Motor neuron (in vitro differentiated cells): ENCODE measurements around the gene CCDC27. TPM values are rescaled to one million over a fixed set of nuclear protein-coding genes. Genes with fewer than 3 reads are reported as not detected.

Experiments
- ATAC-seq, 8 experiments: fragments of 200-7000 bp; cut with Tn5 transposase; replicated peaks in 6 of 8; 2 replicates each; pipeline ENCODE4 v1.8.0; 2021; ENCODE audit warnings: mild to moderate bottlenecking in 8 of 8, moderate library complexity in 8 of 8
- H3K27ac ChIP-seq, 2 donors: fragments of 250-450 bp; sonication (Bioruptor Pico); 2 replicates each; pipeline ENCODE4 v1.9.0; 2021; ENCODE audit warnings: antibody characterized with exemption in 2 of 2, mild to moderate bottlenecking in 2 of 2, moderate library complexity in 1 of 2
- H3K4me1 ChIP-seq, 2 donors: fragments of 250-450 bp; sonication (Bioruptor Pico); replicated peaks in 1 of 2; 2 replicates each; pipeline ENCODE4 v1.6.1; 2021; ENCODE audit warnings: antibody characterized with exemption in 2 of 2, mild to moderate bottlenecking in 2 of 2, moderate library complexity in 1 of 2
- H3K4me3 ChIP-seq, 5 donors: fragments of 250-450 bp; sonication (Bioruptor Pico); 2 replicates each; pipeline ENCODE4 v1.9.0; 2021; ENCODE audit warnings: antibody characterized with exemption in 5 of 5, mild to moderate bottlenecking in 5 of 5, moderate library complexity in 4 of 5
- WGBS, 10 experiments: fragments of 450-650 bp; shearing (Covaris generic); methylation state at CpG; one replicate each; pipeline ENCODE4 v1.0.0; 2022; 5-methylcytosine and 5-hydroxymethylcytosine counted together
- in situ Hi-C, 9 experiments: fragments of 400-800 bp; cut with MboI; loops; one replicate each; pipeline ENCODE4 v1.15.0; 2021; ENCODE audit warnings: low sequenced_read_pairs in 9 of 9, low pct_unique_long_range_greater_than_20kb in 2 of 9; ENCODE audit not compliant: unreplicated experiment in 9 of 9
- total RNA-seq, 8 experiments: library from RNA; unstranded; fragments of 300-600 nt; gene quantifications; 2 replicates each; pipeline versions ENCODE4 v1.2.3 to v1.2.4, GENCODE V29; 2022

The CCDC27 gene
- total RNA-seq, 8 experiments from 2014 or later, result 0.11 to 1.2 (median 0.25) TPM; not detected in 1

GRCh38 chr1:3733883-3734589 is 18.2 kb upstream of the CCDC27 start:
- no peak overlapping the region for H3K4me3 ChIP-seq
- peaks cover 17 to 27% of the 10 kb centered on the region in 2 donors for H3K4me1 ChIP-seq
- ATAC-seq, result no peak
- in situ Hi-C loops, result no loop called here
- H3K27ac ChIP-seq, result no peak overlapping the region
- 61 to 86% (median 75%) methylated on average over 1 to 15 of the region's 17 CpGs; no CpG with 5 or more reads in 4 of the 10 experiments for WGBS, 10 experiments

DNA sequence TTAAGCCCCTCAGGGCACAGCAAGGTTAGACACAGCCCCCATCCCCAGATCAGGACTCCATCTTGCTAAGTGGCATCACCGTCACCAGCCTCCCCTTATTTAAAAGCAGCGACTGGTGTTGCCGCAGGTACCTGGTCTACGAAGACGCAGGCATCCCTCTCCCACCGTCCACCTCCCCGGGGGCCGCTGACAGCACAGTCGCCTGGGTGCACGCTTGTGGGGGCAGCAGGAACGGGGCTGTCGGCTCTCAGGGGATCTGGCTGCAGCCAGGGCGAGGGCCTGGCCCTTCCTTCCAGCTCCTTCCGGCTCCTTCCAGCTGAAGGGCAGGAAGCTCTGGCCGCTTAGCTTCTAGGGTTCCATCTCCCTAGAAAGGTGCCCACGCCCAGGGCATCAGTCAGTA is 17.6 kb upstream of the CCDC27 start:
- Histone ChIP-seq H3K4me3 (no peak overlapping the region), H3K4me1 (peaks cover 17 to 27% of the 10 kb centered on the region in 2 donors), H3K27ac (no peak overlapping the region)
- in situ Hi-C loops, result no loop called here
- no peak for ATAC-seq
- WGBS, 10 experiments, result 87 to 96% (median 92%) methylated on average over 4 to 12 of the region's 16 CpGs; no CpG with 5 or more reads in 6 of the 10 experiments

DNA sequence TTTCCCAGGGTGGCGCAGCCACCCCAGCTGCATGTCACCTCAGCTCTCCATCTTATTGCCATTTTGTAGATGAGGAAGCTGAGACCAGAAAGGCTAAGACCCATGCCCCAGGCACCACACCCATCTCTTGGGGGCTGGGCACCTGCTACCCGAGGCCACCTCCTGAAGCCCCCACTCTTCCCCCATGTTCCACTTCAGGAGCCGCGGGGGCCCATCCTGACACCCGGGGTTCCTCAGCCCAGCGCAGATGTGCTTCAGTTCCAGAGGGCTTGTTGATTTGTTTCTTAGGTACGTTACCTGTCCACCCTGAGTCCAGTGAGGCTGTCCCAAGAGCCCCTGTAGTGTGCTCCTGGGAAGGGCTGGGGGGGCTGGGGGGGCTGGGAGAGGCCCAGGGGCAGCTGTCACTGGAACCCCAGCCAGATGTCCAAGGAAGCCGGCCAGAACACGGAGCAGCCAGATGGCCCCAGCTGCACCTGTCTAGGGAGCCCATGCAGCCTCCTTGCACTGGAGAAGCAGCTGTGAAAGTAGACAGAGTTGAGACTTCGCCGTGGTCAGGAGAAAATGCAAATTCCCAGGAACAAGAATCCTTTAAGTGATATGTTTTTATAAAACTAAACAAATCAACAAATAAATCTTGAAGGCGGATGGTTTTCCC is 17.1 kb upstream of the CCDC27 start:
- no peak overlapping the region for H3K4me3 ChIP-seq
- WGBS, 10 experiments, result 39 to 100% (median 96%) methylated on average over 2 to 7 of the region's 12 CpGs; no CpG with 5 or more reads in 4 of the 10 experiments
- no peak for ATAC-seq
- in situ Hi-C loops, result no loop called here
- no peak overlapping the region for H3K27ac ChIP-seq
- peaks cover 17 to 27% of the 10 kb centered on the region in 2 donors for H3K4me1 ChIP-seq

- no peak for ATAC-seq
- Histone ChIP-seq H3K27ac (no peak overlapping the region), H3K4me1 (peaks cover 17 to 27% of the 10 kb centered on the region in 2 donors), H3K4me3 (no peak overlapping the region)
- in situ Hi-C loops, result no loop called here
- WGBS, 10 experiments, result 70 to 100% (median 87%) methylated on average over 1 to 13 of the region's 13 CpGs; no CpG with 5 or more reads in 1 of the 10 experiments
These were observed 16.6 kb upstream of the CCDC27 start for GRCh38 chr1:3735688-3736087.

- in situ Hi-C loops, result no loop called here
- Histone ChIP-seq H3K4me3 (no peak overlapping the region), H3K4me1 (peaks cover 17 to 26% of the 10 kb centered on the region in 2 donors), H3K27ac (no peak overlapping the region)
- no peak for ATAC-seq
- 20 to 98% (median 91%) methylated on average over 1 to 11 of the region's 13 CpGs; no CpG with 5 or more reads in 5 of the 10 experiments for WGBS, 10 experiments
These were observed 16.1 kb upstream of the CCDC27 start for GRCh38 chr1:3736131-3736561.

GRCh38 chr1:3736708-3737107 is 15.5 kb upstream of the CCDC27 start:
- peaks cover 13 to 20% of the 10 kb centered on the region in 2 donors for H3K4me1 ChIP-seq
- H3K4me3 ChIP-seq, result no peak overlapping the region
- 87 to 100% (median 93%) methylated on average over 1 to 9 of the region's 14 CpGs; no CpG with 5 or more reads in 2 of the 10 experiments for WGBS, 10 experiments
- no peak for ATAC-seq
- in situ Hi-C loops, result no loop called here
- no peak overlapping the region for H3K27ac ChIP-seq

- H3K4me1 ChIP-seq, result no peaks in the 10 kb centered on the region
- no peak overlapping the region for H3K4me3 ChIP-seq
- 80 to 100% (median 100%) methylated on average over 1 to 5 of the region's 12 CpGs; no CpG with 5 or more reads in 5 of the 10 experiments for WGBS, 10 experiments
- no peak overlapping the region for H3K27ac ChIP-seq
- ATAC-seq, result no peak
- in situ Hi-C loops, result no loop called here
These were observed 13.3 kb upstream of the CCDC27 start for GRCh38 chr1:3738943-3739342.

DNA sequence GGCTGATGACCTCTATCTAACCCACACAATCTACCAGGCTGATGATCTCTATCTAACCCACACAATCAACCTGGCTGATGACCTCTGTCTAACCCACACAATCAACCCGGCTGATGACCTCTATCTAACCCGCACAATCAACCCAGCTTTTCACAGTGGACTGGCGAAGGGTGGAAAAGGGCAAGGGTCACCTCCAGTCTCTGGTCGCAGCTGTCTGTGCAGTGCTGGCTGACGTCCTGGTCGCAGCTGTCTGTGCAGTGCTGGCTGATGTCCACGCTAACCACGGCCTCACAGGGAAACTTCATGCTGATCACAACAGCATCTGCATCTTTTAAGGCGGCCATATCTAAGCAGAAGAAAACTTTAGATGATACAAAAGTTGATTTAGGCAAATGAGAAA is 12.2 kb upstream of the CCDC27 start:
- WGBS, 10 experiments, result 60 to 100% (median 96%) methylated on average over 1 to 6 of the region's 9 CpGs; no CpG with 5 or more reads in 2 of the 10 experiments
- Histone ChIP-seq H3K27ac (no peak overlapping the region), H3K4me3 (no peak overlapping the region), H3K4me1 (peaks cover 3 to 7% of the 10 kb centered on the region in 2 donors)
- no peak for ATAC-seq
- in situ Hi-C loops, result no loop called here

DNA sequence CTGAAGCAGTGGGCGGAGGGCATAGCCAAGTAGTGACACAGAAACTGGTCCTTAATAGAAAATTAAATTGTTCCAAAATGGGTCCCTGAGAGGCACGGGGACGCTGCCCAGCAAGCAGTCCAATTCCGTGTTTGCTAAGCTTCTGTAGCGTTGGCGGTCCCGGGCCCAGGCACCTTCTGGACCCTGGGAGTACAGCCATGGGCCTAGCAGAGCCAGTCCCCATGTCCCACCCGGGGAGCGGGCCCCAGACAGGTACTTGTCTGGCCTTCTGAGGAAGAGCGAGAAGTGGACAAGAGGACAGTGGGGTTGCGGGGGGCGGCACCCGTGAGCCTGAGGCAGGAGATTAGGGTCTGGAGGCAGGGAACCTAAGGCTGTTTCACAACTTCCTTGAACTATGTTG is 11.5 kb upstream of the CCDC27 start:
- Histone ChIP-seq H3K4me1 (peaks cover 10 to 14% of the 10 kb centered on the region in 2 donors), H3K4me3 (no peak overlapping the region), H3K27ac (no peak overlapping the region)
- in situ Hi-C loops, result no loop called here
- no peak for ATAC-seq
- 97 to 100% (median 100%) methylated on average over 1 to 11 of the region's 13 CpGs; no CpG with 5 or more reads in 2 of the 10 experiments for WGBS, 10 experiments

DNA sequence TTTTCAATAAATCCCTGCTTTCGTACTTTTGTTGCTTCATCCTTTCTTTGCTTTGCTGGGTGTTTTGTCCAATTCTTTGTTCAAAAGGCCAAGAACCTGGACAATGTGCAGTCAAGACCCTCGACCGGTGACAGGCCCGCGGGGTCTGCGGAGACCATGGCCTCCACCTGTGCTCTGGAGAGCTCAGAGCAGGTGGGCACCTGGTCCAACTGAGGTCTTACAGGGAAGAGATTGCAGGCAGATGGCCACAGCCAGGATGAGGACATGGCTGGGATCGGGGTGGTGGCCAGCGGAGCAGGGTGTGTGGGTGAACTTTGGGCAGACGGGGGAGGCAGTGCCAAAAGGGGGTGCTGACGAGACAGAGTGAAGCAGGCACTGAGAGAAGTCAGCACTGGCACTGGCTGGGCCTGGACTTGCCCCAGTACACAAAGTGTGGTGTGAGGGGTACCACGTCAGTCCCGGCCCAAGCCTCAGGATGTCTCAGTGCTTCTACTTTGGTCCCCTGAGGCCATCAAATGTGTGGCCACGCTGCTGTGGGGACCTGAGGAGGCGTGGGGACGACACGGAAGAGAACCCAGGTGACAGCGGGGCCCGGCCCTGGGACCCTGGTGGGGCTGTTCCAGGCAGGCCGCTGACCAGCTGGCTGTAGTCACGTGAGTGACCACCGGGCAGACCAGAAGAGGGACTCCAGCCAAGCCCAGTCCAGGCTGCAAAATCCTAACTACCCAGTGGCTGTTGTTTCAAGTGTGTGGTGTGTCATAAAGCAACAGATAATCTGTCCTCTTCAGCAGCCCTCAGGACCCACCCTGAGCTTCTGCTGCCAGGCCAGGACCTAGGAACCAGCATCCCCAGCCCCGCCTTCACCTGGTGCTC is 10.4 kb upstream of the CCDC27 start:
- ATAC-seq, result no peak
- peaks cover 17 to 20% of the 10 kb centered on the region in 2 donors for H3K4me1 ChIP-seq
- in situ Hi-C loops, result no loop called here
- WGBS, 10 experiments, result 93 to 100% (median 97%) methylated on average over 1 to 10 of the region's 22 CpGs; no CpG with 5 or more reads in 5 of the 10 experiments
- no peak overlapping the region for H3K4me3 ChIP-seq
- H3K27ac ChIP-seq, result no peak overlapping the region

GRCh38 chr1:3742439-3743298 is 9.6 kb upstream of the CCDC27 start:
- ATAC-seq, result no peak
- in situ Hi-C loops, result no loop called here

GRCh38 chr1:3743421-3743820 is 8.8 kb upstream of the CCDC27 start:
- Histone ChIP-seq H3K4me1 (peaks cover 22 to 25% of the 10 kb centered on the region in 2 donors), H3K27ac (no peak overlapping the region), H3K4me3 (no peak overlapping the region)
- in situ Hi-C loops, result no loop called here
- peak in 2 of 8 experiments; percentile 46 to 47 for ATAC-seq
- WGBS, 10 experiments, result 10 to 100% (median 51%) methylated on average over 2 to 4 of the region's 4 CpGs; no CpG with 5 or more reads in 3 of the 10 experiments

More at GRCh38 chr1:3742439-3743298, 9.6 kb upstream of the CCDC27 start:
- 68 to 100% (median 93%) methylated on average over 3 to 14 of the region's 24 CpGs; no CpG with 5 or more reads in 3 of the 10 experiments for WGBS, 10 experiments
- H3K4me1 ChIP-seq, result peaks cover 19 to 23% of the 10 kb centered on the region in 2 donors
- no peak overlapping the region for H3K27ac ChIP-seq
- no peak overlapping the region for H3K4me3 ChIP-seq
